ENCODE results near the gene ADAM33. TPM values are rescaled to one million over a fixed set of nuclear protein-coding genes. Genes with fewer than 3 reads are reported as not detected.

ADAM33 gene
- total and polyA plus RNA-seq, 5 donors, result 11.5 to 30.5 (median 12.4) TPM

DNA sequence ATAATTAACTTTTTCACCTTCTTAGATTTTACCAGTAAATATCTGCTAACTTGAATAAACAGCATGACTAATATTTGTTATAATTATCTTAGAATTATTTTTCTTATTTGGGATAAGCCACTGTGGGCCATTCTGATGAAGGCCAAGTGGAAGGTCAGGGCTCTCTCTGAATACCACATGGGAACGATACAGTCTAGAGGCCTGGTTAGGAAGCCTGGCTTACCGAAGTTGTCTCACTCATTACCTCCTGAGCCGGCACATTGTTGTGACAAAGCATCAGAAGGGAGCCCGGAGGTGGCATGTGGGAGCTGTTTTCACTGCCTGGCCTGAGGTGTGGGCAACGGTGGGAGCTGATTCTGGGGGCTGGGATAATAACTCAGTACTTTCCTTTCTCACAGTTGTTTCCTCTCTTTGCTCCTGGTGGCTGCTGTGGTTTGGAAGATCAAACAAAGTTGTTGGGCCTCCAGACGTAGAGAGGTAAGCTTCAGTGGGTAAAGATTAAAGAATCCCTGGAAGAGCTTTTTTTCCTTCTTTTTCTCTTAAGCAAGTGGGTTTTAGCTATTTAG, 47.8 kb downstream of the ADAM33 start:
- Histone ChIP-seq H3K9me3 (ENCODE audit: control insufficient read depth, low read length) (no peaks in the 10 kb centered on the region), H3K4me1 (ENCODE audit: control insufficient read depth, insufficient read depth, low read length) (no peaks in the 10 kb centered on the region), H3K4me3 (ENCODE audit: low read length) (no peak overlapping the region), H3K27ac (ENCODE audit: low read length) (no peak overlapping the region), H3K27me3 (ENCODE audit: control insufficient read depth, insufficient read depth) (no peaks in the 10 kb centered on the region)
- WGBS, result 76% methylated on average over 6 of the region's 6 CpGs
- ATAC-seq, result no peak
- no peak for DNase-seq
- intact Hi-C loops (cut with DNase I), result no loop called here

DNA sequence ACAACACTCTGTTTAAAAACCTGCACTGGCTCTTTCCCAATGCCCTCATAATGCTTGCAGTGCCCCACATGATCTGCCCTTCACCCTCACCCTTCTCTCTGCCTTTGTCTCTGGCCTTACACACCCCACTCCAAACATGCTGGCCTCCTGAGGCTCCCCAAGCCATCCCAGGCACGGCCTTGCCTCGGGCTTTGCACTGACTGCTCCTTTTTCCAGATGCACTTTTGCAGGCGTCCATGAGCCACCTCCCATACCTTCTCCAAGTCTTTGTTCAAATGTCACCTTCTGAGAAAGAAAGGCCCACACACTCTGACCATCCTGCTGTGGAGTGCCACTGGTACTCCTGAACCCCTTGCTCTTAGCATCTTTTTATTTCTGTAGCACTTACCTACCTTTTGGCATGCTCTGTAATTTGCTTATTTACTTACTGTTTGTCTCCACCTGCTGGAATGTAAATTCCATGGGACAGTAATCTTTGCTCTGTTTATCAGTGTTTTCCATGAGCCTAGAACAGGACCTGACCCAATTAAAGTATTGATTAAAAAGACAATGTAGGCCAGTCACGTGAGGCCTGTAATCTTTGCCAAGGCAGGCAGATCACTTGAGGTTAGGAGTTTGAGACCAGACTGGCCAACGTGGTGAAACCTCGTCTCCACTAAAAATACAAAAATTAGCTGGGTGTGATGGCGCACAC, 49.4 kb downstream of the ADAM33 start:
- DNase-seq, result no peak
- Histone ChIP-seq H3K27me3 (ENCODE audit: control insufficient read depth, insufficient read depth) (no peaks in the 10 kb centered on the region), H3K9me3 (ENCODE audit: control insufficient read depth, low read length) (no peaks in the 10 kb centered on the region), H3K27ac (ENCODE audit: low read length) (no peak overlapping the region), H3K4me1 (ENCODE audit: control insufficient read depth, insufficient read depth, low read length) (no peaks in the 10 kb centered on the region), H3K4me3 (ENCODE audit: low read length) (no peak overlapping the region)
- 94% methylated on average over 7 of the region's 7 CpGs for WGBS
- intact Hi-C loops (cut with DNase I), result no loop called here
- no peak for ATAC-seq

DNA sequence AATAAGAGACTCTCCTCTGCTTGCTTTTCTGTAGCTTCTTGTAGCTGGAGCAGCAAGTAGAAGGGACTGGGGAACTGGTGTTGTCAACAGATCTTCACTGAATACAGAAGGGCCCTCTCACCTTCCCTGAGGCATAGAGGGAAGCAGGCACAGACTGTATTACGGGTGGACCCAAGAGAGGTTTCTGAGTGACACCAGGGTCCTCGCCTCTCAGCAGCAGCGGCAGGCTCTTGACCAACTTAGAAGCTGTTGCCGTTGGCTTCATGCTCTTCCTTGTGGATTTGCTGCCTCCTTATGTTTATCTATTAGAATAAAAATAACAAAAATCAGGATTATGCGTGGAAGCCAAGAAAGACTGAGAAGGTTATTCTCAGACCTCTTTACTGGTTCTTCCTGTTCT, 50.3 kb downstream of the ADAM33 start:
- no peak for DNase-seq
- Histone ChIP-seq H3K27me3 (ENCODE audit: control insufficient read depth, insufficient read depth) (no peaks in the 10 kb centered on the region), H3K4me1 (ENCODE audit: control insufficient read depth, insufficient read depth, low read length) (no peaks in the 10 kb centered on the region), H3K9me3 (ENCODE audit: control insufficient read depth, low read length) (no peaks in the 10 kb centered on the region), H3K27ac (ENCODE audit: low read length) (no peak overlapping the region), H3K4me3 (ENCODE audit: low read length) (no peak overlapping the region)
- intact Hi-C loops (cut with DNase I), result no loop called here
- WGBS, result 67% methylated on average over 5 of the region's 5 CpGs
- no peak for ATAC-seq

DNA sequence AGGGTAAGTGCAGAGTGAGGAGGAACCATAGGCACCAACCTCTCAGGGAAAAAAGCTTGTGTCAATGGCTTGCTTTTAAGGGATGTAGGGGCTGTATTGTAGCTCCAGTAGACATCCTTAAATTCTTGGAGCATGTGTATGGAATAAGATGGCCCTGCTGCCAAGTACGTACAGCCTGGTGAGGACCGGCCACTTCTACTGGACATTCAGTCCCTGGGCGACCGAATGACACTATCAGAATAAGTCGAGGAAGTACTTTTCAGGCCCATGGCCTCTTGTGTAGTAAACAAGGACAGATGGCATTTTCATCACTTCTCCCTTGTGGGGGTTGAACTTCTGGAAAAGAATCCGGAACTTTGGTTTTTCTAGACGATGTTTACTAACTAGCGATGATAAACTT, 51.4 kb downstream of the ADAM33 start:
- no peaks in the 10 kb centered on the region for H3K4me1 ChIP-seq (ENCODE audit: control insufficient read depth, insufficient read depth, low read length)
- 72% methylated on average over 8 of the region's 8 CpGs for WGBS
- no peak overlapping the region for H3K4me3 ChIP-seq (ENCODE audit: low read length)
- no peaks in the 10 kb centered on the region for H3K27me3 ChIP-seq (ENCODE audit: control insufficient read depth, insufficient read depth)
- no peak for ATAC-seq
- intact Hi-C loops (cut with DNase I), result no loop called here
- H3K9me3 ChIP-seq (ENCODE audit: control insufficient read depth, low read length), result no peaks in the 10 kb centered on the region
- no peak overlapping the region for H3K27ac ChIP-seq (ENCODE audit: low read length)
- no peak for DNase-seq

DNA sequence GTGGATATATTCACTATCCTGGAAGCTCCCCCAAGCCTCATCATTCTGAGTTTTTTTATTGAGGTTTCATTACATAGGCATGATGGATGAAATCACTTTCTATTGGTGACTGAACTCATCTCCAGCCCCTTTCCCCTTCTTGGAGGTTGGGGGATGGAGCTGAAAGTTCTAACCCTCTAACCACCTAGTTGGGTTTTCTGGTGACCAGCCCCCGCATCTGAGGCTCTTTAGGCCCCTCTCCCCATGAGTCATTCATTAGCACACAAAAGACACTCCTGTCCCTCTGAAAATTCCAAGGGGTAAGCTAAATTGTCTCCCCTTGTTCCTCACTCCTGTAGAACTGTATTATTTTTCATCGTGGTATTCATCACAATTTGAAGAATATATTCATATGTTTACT, 51.9 kb downstream of the ADAM33 start:
- WGBS, result 94% methylated on average over 2 of the region's 2 CpGs
- intact Hi-C loops (cut with DNase I), result no loop called here
- Histone ChIP-seq H3K4me3 (ENCODE audit: low read length) (no peak overlapping the region), H3K9me3 (ENCODE audit: control insufficient read depth, low read length) (no peaks in the 10 kb centered on the region), H3K27me3 (ENCODE audit: control insufficient read depth, insufficient read depth) (no peaks in the 10 kb centered on the region), H3K27ac (ENCODE audit: low read length) (no peak overlapping the region), H3K4me1 (ENCODE audit: control insufficient read depth, insufficient read depth, low read length) (no peaks in the 10 kb centered on the region)
- DNase-seq, result no peak
- ATAC-seq, result no peak

DNA sequence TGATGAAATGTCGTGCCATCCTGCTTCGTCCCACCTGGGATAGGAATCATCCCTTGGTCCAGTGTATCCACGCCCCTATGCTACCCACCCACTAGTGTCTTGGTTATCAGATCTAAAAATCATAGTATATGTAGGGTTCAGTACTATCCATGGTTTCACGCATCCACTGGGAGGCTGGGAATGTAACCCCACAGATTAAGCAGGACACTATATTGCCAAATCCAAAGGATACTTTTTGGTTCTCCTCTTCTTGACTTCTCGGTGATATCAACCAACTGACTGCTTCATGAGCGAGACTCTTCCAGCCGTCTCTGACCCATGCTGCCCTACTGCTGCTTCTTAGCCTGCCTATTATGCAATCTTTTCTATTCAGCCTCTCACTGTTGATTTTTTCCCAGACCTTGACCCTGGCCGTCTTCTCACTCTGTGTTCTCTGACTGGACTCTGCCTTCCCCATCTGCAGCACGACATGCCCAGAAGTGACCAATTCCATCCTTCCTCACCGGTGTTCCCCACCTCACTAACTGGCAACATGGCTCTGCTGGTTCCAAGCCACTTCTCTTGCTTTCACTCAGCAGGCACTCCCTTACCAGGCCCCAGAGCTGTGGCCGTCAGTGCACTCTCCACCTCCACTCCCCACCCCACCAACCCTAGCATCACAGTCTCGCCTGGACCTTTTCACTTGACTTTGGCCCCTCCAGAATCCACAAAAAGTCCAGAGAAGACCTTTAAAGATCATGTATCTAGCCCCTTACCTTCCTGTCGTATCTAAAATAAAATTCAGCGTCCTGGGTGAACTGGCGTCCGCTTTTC, 53.1 kb downstream of the ADAM33 start:
- no peak for ATAC-seq
- Histone ChIP-seq H3K27ac (ENCODE audit: low read length) (no peak overlapping the region), H3K27me3 (ENCODE audit: control insufficient read depth, insufficient read depth) (no peaks in the 10 kb centered on the region), H3K4me3 (ENCODE audit: low read length) (no peak overlapping the region), H3K4me1 (ENCODE audit: control insufficient read depth, insufficient read depth, low read length) (no peaks in the 10 kb centered on the region), H3K9me3 (ENCODE audit: control insufficient read depth, low read length) (no peaks in the 10 kb centered on the region)
- no peak for DNase-seq
- 88% methylated on average over 16 of the region's 16 CpGs for WGBS
- intact Hi-C loops (cut with DNase I), result no loop called here

DNA sequence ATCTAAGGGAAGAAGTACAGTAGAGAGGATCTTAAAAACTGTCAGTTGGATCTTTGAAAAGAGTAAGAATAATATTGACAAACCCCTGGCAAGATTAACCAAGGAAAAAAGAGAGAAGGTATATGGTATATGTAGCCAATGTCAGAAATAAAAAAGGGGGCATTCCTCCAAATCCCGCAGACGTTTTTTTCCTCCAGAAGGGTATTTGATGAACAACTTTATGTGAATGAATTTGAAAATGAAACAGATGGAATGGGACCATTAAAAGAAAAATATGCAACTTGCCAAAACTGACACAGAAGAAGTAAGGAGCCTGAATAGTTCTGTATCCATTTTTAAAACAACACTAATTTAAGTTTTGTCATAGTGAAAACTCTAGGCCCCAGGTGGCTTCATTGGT, 54.3 kb downstream of the ADAM33 start:
- Histone ChIP-seq H3K4me1 (ENCODE audit: control insufficient read depth, insufficient read depth, low read length) (no peaks in the 10 kb centered on the region), H3K4me3 (ENCODE audit: low read length) (no peak overlapping the region), H3K27ac (ENCODE audit: low read length) (no peak overlapping the region), H3K27me3 (ENCODE audit: control insufficient read depth, insufficient read depth) (no peaks in the 10 kb centered on the region), H3K9me3 (ENCODE audit: control insufficient read depth, low read length) (no peaks in the 10 kb centered on the region)
- no peak for DNase-seq
- no peak for ATAC-seq
- intact Hi-C loops (cut with DNase I), result no loop called here
- WGBS, result 90% methylated on average over 2 of the region's 2 CpGs

DNA sequence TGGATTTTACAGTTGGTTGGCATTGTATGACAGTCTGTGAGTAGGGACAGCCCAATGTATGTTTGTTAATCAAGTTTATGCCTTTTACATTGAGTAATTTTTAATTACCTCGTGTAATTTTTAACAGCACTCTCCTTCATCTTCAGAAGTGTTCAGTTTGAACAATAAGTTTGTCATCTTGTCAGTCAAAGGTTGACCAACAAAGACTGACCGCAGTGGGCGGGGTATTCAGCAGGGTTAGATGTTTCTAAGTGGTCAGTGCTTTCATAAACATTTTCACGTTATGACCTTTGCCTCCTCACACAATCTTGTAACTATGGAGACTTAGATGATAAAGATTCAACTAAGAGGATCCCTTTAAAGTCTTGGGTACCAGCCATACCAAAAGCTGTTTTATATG, 59.4 kb downstream of the ADAM33 start:
- Histone ChIP-seq H3K4me1 (ENCODE audit: control insufficient read depth, insufficient read depth, low read length) (no peaks in the 10 kb centered on the region), H3K27ac (ENCODE audit: low read length) (no peak overlapping the region), H3K9me3 (ENCODE audit: control insufficient read depth, low read length) (no peaks in the 10 kb centered on the region), H3K27me3 (ENCODE audit: control insufficient read depth, insufficient read depth) (no peaks in the 10 kb centered on the region), H3K4me3 (ENCODE audit: low read length) (no peak overlapping the region)
- intact Hi-C loops (cut with DNase I), result no loop called here
- 81% methylated on average over 4 of the region's 4 CpGs for WGBS
- no peak for ATAC-seq
- DNase-seq, result no peak

DNA sequence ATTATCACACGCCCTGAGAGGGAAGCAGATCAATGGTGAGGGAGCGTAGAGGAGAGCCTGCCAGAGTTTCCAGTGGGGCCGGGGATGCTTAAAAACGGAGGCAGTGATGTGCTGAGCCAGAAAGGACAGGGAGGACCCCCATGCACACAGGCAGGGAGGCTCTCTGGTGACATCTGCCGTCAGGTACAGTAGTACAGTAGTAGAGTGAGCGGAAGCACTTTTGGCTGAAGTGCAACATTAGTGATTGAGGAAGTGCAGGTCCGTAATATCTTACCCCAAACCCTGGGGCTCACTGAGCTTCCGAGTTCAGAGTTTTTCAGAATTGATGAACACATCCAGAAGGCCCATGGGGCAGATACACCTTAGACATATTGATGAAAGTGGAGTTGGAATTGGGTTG, 60.7 kb downstream of the ADAM33 start:
- ATAC-seq (no peak), DNase-seq (no peak)
- Histone ChIP-seq H3K27ac (ENCODE audit: low read length) (no peak overlapping the region), H3K4me3 (ENCODE audit: low read length) (no peak overlapping the region), H3K27me3 (ENCODE audit: control insufficient read depth, insufficient read depth) (no peaks in the 10 kb centered on the region), H3K4me1 (ENCODE audit: control insufficient read depth, insufficient read depth, low read length) (no peaks in the 10 kb centered on the region), H3K9me3 (ENCODE audit: control insufficient read depth, low read length) (no peaks in the 10 kb centered on the region)
- intact Hi-C loops (cut with DNase I), result no loop called here
- WGBS, result 87% methylated on average over 8 of the region's 8 CpGs

All from right cardiac atrium (tissue), 5 donors.